ENCODE results near the gene MGAT5.

Gene MGAT5

DNA sequence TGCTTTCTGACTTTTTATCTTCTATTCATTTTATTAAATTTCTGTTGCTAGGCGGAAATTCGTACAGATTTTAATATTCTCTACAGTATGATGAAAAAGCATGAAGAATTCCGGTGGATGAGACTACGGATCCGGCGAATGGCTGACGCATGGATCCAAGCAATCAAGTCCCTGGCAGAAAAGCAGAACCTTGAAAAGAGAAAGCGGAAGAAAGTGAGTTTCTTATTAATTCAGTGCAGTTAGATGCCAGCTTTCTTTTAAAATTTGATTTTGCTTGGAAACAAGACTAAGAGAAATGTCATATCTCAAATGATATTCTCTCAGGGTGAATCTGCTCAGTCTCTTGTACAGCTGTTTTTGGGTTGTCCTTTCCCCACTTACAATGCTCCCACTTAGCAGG lies 84.3 kb downstream of the MGAT5 start:
- no peak for DNase-seq

DNA sequence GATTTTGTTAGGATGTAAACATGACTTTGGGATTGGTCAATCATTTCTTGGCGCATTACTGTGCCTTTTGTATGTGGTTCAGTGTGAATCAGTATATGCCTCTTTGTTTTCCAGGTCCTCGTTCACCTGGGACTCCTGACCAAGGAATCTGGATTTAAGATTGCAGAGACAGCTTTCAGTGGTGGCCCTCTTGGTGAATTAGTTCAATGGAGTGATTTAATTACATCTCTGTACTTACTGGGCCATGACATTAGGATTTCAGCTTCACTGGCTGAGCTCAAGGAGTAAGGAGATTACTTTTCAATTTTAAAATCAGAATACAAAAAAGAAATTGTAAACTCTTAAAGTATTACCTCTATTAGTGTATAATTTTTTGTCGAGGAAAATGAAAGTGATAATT lies 87.6 kb downstream of the MGAT5 start:
- DNase-seq, result no peak

DNA sequence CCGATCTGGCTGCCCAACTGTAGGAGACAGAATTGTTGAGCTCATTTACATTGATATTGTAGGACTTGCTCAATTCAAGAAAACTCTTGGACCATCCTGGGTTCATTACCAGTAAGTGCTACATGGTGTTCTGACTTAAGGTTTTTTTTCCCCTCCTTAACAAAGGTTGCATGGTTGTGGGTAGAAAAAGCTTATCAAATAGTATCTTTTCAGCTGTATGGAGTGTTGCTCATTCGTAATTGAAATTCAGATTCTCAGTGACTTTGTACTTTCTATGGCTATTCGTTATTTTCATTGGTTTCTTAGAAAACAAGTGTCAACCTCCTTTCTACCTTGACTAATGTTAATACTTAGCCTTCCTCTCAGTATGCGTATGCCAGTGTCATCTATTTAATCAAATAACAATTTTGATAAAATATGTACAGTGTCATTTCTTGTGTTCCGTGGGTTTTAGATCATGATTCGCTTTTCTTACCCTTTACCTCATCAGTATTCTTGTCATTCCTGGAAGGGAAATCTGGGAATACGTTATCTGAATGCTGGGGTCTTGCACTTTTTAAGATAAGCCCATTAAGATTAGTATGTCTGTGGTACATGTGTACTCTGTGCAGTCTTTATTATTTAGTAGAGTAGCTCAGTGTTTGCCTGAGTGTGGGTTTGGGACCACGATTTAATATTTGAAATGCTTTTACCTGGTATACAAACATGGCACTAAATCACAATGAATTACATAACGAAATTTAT lies 91.3 kb downstream of the MGAT5 start:
- no peak for DNase-seq

DNA sequence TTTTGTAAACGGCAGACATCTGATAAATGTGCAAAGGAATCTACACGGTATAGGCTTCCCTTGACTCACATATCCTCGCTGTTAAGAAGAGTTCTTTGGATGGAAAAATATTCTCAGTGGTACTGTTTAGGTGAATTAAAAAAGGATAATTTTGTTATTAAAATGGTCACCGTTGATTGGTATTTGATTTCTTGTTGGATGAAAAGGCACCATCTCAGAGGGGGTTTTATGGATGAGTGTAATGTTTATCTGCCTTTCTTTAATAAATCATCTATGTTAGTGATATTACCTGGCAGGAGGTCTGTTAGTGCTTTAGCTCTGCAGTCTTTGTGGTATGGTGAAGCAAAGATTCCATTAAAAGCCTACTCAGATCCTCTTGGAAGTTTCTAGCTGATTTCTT lies 92.3 kb downstream of the MGAT5 start:
- no peak for DNase-seq

DNA sequence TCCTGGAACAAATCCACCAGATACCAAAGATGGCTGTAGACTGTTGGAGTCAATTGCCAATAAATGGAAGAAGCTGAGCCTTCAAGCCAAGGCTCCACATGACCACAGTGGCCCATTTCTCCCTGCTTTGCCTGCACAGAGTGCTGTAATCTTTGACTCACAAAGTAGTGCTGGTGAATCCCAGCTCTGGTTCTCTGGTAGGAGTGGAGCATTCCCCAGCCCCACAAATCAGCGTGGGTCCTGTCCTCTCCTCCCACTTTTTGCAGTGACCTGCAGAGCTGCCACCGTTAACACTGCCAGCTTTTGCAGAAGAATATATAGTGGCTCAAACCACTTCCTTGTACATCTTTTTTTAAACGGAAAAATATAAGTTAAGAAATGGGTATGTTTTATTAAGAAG lies 93.9 kb downstream of the MGAT5 start:
- DNase-seq, result no peak

DNA sequence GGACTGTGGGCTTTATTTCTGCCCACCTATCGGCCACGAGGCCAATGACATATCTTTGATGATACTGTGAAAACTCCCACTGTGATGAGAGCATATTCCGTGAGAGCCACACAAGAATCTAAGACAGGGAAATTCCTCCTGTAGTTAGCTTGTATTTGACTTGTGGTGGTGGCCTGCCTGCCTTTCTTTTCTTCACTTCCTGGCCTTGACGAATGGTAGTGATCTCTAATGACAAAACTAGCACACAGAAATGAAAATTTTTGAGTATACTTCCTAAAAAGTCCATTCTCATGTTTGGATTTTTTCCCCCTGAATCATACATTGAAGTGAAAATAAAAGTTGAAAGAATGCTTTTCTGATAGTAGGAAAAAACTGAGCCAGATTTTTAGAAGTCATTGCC lies 94.4 kb downstream of the MGAT5 start:
- no peak for DNase-seq

DNA sequence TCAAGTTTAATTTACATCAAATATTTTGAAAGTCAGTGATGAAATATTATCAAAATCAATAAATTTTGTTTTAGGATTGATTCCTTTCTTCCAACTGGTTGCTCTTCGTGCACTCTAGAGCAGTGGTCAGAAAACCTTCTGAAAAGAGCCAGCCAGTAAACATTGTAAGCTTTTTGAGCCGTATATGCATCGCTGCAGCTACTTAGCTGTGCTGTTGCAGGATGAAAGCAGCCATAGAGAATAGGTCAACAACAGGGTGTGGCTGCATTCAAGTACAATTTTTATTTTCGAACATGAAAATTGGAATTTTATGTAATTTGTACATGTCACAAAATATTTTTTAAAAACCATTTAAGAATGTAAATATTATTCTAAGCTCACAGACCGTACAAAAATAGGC lies 94.9 kb downstream of the MGAT5 start:
- no peak for DNase-seq

DNA sequence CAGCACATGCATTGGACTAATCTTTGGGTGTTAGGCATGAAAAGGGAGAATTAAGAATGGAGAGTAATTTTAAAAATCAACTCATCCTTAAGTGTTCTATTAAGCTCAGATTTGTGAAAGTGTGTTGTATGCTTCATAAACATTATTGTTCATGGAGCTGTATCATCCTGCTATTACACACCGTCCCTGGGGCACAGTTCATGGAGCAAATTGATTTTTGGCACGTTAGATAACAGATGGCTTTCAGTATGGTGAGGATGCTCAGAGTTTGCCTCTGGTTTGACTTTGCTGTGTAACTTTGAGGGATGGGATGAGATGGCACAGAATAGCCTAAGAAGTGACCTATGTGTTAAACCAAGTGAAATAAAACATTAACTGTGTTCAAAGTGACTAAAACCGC lies 97.1 kb downstream of the MGAT5 start:
- no peak for DNase-seq

DNA sequence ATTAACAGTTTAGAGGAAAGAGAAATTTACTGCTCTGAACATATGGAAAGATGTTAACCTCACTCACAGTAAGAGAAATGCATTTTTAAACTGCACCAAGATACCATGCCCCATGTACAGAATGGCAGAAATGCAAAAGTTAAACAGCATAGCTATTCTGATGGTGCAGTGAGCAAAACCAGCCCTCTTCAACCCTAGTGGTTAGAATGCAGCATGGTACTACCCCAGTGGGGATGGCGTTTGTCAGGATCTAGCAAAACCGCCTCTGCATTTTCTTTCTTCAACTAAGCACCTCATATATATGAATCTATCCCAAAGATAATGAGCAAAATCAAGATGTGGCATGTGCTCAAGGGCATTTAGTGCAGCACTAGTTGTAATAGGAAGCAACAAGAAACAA lies 98.0 kb downstream of the MGAT5 start:
- DNase-seq, result no peak

DNA sequence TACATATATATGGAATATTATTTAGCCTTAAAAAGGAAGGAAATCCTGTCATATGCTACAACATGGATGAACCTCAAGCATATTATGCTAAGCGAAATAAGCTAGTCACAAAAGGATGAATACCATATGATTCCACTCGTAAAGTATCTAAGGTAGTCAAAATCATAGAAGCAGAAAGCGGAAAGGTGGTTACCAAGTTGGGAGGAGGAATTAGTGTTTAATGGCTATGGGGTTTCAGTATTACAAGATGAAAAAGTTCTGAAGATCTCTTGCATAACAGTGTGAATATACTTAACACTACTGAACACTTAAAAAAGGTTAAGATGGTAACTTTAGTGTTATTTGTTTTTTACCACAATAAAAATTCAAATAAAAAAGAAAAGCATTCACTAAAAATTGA lies 99.0 kb downstream of the MGAT5 start:
- no peak for DNase-seq

DNA sequence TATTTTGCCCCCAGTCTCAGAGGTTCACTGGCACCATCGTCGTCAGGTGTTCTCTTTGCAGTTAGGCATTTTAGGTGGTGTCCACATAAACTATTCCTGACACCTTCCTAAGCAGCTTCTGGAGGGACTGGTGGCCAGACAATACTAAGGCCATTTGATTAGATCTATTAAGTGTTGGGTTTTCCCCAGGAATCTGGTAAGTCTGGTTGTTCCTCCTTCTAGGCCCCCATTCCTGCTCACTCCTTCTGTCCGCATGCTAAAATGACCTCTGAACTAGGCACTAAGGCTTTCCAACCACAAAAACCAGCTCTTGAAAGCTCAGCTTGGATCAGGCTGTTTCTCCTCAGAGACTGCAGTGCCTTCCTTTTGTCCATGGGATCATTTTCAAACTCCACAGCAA lies 100.7 kb downstream of the MGAT5 start:
- no peak for DNase-seq

DNA sequence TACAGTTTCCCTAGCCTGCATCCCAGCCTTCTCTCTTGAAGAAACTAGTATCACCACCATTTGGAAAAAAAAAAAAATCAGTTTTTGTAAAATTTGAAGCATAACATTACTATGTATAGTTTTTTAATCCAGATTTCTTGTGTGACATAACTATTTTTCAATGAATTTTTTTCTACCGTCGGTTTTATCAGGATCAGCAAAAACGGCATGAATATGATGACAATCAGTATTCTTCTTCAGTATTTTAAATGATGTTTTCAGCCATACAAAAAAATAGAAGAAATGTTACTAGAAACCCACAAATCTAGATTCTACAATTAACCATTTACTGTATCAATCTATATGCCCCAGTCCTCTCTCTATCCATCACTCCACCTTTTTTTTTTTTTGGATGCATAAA lies 103.9 kb downstream of the MGAT5 start:
- DNase-seq, result no peak

DNA sequence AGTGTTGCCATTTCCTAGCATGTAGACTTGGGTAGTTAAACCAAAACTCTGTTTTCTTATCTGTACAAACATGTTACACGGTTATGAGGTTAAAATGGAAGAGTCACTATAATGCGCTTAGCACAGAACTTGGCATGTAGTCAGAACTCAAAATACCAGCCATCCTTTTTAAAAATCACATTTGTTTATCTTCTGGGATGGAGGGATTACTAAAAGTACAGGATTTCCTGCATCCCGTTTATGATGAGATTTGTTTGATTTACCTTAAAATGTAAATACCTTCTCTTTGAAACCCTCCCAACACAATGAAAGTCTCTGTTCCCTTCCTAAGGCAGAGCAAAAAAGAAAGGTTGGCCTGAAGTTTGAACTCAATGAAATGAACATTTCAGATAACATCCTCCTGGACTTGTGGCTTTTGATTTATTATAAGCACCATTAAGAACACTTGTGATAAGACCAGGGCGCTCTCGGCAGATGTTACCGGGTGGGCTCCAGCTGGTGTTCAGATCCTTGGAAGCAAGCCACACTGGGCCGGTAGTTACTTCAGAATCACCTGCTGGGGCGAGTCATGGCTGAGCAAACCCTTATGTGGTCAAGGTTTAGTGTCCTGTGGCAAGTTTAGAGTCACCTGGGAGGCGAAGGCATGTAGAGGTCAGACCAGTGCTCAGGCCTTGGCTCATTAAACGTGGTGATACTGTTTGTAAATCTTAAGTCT lies 105.7 kb downstream of the MGAT5 start:
- no peak for DNase-seq

DNA sequence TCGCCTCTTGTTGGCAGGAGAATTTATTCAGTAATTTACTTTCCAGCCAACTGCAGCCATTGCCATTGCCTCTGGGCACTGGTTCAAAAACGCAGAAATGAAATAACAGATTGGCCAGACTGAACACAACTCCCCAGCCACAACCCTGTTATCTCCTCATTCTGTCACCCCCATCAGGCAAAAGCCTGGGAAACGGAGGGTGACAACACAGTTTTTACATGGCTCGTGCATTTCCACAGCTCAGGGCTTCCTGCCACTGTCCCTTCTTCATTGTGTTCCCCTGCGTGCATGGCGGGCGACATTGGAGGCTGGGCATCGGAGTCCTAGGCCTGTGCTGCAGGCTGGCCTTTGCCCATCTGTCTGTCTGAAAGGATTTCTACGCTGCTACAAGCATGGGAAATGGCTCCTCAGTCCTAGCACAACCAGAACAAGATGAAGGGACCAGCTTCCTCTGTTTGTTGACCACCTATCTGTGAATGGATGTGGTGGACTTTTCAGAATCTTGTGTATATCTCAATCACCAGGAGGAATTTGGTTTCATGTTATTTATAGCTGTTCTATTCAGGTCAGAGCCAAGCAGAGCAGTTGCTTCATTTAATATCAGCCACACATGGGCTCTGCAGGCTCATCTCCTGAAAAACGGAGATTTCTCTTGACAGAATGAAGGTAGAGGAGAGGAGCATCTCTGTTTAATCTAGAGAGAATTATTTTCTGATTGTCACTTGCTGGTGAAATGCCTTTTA lies 107.0 kb downstream of the MGAT5 start:
- DNase-seq, result no peak

DNA sequence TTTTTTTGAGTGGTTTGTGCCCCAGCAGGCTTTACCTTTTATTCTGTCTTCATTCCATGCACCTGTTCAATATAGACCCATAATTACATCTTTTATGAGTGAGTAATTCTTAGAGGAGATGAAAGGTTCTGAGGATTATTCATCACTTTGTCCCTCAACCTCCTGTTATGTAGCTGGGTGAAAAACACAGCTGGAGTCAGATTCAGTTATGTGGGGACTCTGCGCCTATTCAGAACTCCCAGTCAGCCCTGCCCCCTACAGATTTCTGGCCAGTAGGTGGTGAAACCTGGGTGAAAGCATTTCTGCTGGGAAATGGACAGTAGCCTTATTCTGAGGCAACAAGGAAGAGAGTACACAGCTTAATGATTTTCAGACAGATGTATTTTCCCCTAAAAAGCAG lies 107.8 kb downstream of the MGAT5 start:
- DNase-seq, result peak; percentile 25

DNA sequence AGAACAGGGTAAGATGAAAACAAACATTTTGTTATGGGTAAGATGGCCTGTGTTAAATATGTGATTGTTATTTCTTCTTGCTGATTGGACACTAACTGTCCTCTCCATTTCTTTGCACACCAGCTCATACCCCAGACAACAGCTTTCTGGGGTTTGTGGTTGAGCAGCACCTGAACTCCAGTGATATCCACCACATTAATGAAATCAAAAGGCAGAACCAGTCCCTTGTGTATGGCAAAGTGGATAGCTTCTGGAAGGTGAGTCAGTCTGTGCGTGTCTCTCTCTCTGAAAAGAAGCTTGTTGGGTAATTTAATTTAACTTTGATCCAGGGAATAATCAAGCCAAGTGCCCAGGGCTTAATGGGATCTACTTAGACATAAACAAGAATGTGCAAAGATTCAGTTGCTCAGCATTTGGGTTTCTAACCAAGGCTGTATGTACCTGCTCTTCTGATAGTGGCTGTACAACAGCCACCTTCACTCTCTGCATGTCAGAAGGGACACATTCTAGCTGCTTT lies 108.3 kb downstream of the MGAT5 start:
- no peak for DNase-seq

DNA sequence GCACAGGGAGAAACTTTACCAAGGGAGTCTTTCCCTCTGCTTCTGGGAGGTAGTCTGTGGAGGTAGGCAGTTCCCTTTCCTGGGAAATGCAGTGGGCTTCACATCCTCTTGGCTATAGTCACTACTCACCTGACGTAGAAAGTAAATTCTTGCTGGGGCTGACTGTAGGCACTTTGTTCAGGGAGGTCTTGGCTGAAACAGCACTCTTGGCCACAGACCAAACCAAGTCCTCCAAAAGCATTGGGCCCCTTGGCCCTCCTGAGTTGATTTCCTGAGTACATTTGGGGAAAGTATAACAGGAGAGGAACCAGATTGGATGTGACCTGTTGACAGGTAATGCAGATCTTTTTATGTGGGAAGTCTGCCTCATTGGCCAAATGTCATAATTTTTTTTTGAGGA lies 108.9 kb downstream of the MGAT5 start:
- DNase-seq, result no peak

DNA sequence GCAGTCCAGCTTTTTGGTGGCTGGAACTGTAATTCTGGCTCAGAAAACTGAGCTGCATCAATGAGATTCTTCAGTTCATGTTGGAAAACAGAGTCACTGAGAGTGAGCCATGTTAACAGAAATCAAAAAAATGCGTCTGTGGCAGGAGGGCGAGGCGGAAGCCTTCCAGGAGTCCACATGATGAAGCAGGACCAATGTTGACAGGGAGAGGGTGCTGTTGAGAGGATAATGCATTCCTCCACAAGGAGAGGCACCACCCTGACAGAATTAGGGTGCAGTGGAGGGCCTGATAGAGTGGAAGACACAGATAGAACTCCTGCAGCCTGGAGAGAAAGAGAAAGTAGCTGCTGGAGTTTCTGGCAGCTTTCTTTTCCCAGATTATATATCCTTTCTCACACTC lies 111.5 kb downstream of the MGAT5 start:
- no peak for DNase-seq

DNA sequence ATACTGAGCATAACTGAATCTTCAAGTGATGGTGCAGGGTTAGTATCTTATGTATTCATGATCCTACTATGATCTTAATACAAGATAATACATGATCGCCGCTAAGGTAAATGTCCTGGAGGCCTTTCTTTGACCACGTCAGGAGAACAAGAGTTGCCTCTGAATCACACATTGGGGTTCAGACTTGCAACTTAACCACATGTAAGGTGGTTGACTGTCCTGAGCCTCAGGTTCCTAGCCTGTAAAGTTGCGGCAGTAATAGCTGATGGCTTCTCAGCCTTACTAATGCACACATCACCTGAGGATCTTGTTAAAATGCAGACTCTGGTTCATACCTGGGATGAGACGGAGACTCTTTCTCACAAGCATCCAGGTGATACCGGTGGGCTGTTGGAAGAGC lies 112.5 kb downstream of the MGAT5 start:
- no peak for DNase-seq

DNA sequence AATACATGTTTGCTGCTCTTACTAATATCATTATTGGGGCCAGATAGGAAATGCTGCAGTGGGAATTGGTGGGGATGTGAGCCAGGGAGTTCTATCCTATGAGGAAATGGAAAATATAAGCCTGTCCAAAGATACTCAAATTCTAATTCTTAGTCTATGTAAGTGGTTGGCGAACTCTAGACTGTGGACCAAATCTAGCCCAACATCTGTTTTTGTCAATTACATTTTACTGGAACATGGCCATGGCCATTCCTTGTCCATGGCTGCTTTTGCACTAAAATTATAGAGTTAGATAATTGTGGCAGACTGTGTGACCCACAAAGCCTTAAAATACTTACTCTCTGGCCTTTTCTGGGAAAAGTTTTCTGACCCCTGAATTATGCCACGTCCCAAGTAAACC lies 113.3 kb downstream of the MGAT5 start:
- DNase-seq, result no peak

DNA sequence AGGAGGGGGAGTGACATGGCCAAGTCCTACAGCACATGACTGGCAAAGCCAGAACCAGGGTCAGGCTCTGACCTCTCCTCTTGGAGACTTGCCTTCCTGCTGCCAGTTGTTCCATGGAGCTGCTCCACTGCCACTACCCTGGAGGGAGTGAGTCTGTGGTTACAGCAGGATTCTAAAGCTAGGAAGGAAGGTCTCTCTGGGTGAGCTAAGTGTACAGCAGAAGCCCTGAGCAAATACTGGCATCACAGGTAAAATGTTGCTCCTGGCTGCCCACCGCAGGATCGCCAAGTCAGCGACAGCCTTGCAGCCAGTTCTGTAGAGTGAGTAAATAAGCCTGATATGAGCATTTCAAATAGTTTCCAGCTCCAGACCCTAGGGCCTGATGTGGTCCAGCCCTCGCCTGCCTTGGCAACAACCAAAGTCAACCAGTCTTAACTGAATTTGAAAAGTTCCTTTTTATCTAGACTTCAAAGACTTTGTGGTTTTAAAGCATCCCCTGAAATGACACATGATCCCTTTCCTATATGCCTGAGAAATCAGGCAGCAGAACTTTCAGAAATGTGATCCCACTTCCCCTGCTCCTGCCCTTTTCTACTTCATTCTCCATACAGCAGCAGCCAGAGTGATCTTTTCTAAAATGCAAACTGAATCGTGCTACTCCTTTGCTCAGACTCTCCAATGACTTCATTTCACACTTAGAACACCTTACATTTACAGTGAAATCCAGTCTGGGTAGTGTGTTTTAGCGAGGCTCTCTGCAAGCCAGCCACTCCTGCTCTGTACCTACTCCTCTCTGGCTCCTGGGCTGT lies 114.3 kb downstream of the MGAT5 start:
- no peak for DNase-seq

DNA sequence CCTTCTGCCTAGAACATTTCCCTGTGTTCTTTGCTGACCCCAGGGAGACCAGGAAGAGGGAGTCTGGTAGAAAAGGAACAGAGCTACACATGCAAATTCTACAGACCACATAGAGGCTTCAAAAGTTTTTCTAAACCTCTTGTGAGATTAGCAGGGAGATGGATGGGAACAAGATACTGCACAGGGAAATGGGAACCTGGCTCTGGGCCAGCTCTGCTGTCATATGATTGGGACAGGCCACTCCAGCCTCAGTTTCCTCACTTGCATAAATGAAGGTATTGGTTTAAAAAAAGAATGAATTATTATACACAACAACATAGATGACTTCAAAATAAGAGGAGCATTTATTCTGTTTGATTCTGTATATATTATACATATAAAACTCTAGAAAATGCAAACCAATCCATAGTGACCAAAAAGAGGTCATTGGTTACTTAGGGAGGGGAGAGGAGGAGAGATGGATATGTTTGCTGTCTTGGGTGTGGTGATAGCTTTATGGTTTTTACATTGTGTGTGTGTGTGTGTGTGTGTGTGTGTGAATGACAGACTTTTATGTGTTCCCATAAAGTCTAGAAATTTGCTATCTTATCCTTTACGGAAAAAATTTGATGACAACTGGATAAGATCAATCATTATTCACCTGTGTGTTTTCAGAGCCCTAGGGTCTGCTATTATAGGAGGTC lies 115.5 kb downstream of the MGAT5 start:
- DNase-seq, result no peak

All from NCI-H1436 treated with DMSO at 0.1 percent for 48 hours (cell line).